ENCODE data around the gene CFAP74. TPM values are rescaled to one million over a fixed set of nuclear protein-coding genes. Genes with fewer than 3 reads are reported as not detected.
A peak's percentile ranks its signal among the peaks of the same experiment; 100 is the strongest.

CFAP74 gene
- total RNA-seq, 4 donors from 2014 or later, result 0.24 TPM; not detected in 3

DNA sequence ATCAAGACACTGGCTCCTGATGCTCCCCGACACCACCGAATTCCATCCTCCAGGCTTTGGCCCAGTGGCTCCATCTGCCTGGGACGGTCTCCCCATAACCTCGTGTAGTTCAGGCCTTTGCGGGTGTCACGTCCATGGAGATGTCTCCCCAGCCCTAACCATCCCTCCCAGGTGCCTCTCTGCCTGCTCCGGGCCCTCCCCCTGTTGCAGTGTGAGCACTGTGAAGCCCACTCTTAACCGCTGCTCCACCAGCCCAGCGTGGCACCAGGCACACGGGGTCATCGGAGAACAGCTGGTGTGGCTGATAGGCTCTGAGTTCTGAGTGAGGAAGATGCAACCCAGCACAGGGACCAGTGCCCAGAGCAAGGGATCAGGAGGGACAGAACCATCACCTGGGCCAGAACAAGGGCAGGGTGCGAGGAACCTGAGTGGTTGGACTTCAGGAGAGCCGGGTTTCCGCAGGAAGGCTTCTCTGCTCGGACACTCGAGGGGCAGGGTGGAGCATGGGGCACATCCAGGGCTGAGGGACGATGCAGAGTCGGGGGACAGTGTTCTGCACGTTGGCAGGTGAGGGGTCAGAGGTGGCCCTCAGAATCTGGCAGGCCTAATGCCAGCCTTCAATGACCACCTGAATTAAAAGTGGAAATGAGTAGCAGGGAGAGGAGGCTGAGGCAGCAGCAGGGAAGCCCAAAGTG lies 110.1 kb downstream of the CFAP74 start:
- DNase-seq (ENCODE audit: low spot score) (no peak), ATAC-seq (ENCODE audit: low FRiP score) (no peak)
- TF ChIP-seq CTCF (IDR thresholded peaks at IDR 0.05), result no peak

GRCh38 chr1:1892763-1893120 lies 110.8 kb downstream of the CFAP74 start:
- DNase-seq (ENCODE audit: low spot score) (no peak), ATAC-seq (ENCODE audit: low FRiP score) (no peak)
- TF ChIP-seq CTCF (IDR thresholded peaks at IDR 0.05), result no peak

DNA sequence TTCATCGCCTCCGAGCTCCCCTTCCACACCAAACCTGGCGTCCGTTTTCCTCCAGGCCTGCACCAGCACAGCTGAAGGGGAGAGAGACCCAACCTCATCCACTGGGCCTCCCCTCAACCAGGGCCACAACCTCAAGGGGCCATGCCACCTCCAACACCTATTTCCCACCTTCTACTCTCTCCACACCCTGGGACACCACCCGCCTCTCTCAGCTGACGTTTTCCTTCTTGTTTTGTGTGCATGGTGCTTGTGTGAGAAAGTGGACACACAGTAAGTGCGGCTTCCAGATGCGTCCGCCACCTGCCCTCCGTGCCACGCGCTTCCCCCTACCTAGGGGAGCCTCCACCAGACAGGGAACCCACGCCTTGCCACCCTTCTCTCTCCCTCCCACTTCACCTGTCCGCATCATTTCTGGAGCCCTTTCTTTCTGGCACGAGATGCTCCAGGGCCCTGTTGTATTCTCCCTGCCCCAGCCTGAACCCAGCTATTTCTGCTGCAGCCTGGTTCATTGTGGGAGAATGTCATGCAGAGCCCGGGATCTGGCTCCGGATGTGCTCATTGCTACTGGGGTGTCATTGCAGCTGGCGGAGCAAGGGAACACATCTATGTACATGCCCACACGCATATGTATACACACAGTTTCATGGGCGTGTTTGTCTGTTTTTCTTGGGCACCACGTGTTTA lies 111.4 kb downstream of the CFAP74 start:
- no peak for ATAC-seq (ENCODE audit: low FRiP score)
- DNase-seq (ENCODE audit: low spot score), result no peak
- no peak for TF ChIP-seq CTCF (IDR thresholded peaks at IDR 0.05)

DNA sequence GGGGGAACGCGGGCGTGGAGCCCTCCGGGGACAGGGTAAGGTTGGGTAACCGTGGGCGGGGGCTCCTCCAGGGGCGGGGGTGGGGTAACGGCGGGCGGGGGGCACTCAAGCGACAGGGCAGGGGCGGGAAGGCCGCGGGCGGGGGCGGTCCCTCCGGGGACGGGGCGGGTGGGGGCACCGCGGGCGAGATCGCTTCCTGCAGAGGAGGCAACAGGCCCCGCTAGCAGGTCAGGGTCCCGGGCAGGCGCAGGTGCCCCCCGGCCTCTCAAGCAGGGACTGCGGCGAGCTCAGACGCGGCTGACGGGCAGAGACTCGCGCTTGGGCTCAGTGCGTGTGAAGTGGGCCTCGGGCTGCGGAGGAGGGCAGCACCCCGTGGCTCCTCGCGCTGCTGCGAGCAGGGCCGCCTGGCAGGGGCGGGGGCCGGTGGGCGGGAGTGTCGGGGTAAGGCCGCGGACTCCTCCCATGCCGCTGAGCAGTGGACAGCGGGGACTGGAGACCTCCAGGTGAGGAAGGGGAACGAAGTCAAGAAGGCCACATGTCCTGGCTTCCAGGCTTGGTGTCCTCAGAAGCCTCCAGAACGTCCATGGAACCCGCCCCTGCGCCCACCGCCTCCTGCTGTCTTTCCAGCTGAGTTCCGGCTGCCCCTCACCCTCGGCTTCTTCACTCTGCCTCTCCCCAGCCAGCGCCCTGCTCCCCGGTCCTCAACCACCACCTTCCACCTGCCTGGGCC lies 112.1 kb downstream of the CFAP74 start:
- no peak for TF ChIP-seq CTCF (IDR thresholded peaks at IDR 0.05)
- ATAC-seq (ENCODE audit: low FRiP score), result peak; percentile 53
- no peak for DNase-seq (ENCODE audit: low spot score)

- DNase-seq (ENCODE audit: low spot score) (no peak), ATAC-seq (ENCODE audit: low FRiP score) (peak; percentile 80)
- TF ChIP-seq CTCF (IDR thresholded peaks at IDR 0.05), result no peak
Observed at GRCh38 chr1:1890506-1891348, 112.9 kb downstream of the CFAP74 start, which contains the start of gene GNB1. TSS of gene GNB1 (minus strand) at chr1:1891087. CDS start at chr1:1825453, 65,634 bp downstream.

GRCh38 chr1:1889847-1890505 lies 113.6 kb downstream of the CFAP74 start:
- ATAC-seq (ENCODE audit: low FRiP score), result peak; percentile 45
- no peak for DNase-seq (ENCODE audit: low spot score)
- TF ChIP-seq CTCF (IDR thresholded peaks at IDR 0.05), result no peak
